Measurements from ENCODE around the gene COBLL1.

Gene COBLL1

DNA sequence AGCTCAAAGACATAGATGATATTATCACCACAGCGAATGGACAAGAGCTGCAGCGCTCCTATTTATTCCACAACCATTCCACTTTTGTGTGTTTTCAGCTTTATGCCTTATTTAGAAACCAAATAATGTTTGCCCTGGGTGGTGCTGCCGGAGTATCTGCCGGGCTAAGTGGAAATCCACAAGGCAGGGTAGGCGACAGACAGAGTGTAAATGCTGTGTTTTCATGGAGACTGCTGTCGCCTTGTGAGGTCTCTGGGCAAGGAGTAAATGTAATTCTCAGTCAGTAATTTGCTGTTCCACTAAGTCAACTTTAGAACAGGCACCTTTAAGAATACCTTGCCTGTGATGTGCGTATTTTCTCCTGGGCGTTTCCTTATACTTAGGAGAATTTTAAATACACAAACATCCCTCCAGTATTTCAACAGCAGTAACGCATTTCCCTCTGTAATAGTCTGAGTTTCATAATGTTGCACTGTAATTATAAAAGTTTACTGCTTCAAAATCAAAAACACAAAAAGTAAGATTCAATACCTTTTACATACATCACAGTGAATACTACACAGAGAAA lies 60.9 kb downstream of the COBLL1 start:
- H3K4me1 ChIP-seq (ENCODE audit: insufficient read depth, low read length, severe bottlenecking), result no peaks in the 10 kb centered on the region
- H3K9ac ChIP-seq (ENCODE audit: low read length), result no peak overlapping the region
- no peak overlapping the region for H3K4me3 ChIP-seq (ENCODE audit: low read depth, low read length, poor library complexity, severe bottlenecking)
- H3K27me3 ChIP-seq (ENCODE audit: insufficient read depth, low read length), result no peaks in the 10 kb centered on the region
- H3K9me3 ChIP-seq (ENCODE audit: low read length), result no peaks in the 10 kb centered on the region
- TF ChIP-seq, protein P1, sequence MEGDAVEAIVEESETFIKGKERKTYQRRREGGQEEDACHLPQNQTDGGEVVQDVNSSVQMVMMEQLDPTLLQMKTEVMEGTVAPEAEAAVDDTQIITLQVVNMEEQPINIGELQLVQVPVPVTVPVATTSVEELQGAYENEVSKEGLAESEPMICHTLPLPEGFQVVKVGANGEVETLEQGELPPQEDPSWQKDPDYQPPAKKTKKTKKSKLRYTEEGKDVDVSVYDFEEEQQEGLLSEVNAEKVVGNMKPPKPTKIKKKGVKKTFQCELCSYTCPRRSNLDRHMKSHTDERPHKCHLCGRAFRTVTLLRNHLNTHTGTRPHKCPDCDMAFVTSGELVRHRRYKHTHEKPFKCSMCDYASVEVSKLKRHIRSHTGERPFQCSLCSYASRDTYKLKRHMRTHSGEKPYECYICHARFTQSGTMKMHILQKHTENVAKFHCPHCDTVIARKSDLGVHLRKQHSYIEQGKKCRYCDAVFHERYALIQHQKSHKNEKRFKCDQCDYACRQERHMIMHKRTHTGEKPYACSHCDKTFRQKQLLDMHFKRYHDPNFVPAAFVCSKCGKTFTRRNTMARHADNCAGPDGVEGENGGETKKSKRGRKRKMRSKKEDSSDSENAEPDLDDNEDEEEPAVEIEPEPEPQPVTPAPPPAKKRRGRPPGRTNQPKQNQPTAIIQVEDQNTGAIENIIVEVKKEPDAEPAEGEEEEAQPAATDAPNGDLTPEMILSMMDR (IDR thresholded peaks at IDR 0.05; ENCODE audit: low read length), result no peak
- no peak for TF ChIP-seq EZH2 (IDR thresholded peaks at IDR 0.05; ENCODE audit: borderline replicate concordance, low read length)
- H3K79me2 ChIP-seq (ENCODE audit: insufficient read depth, low read length), result no peaks in the 10 kb centered on the region
- H3K4me2 ChIP-seq (ENCODE audit: low read length), result no peak overlapping the region
- H3K36me3 ChIP-seq (ENCODE audit: insufficient read depth, low read length), result no peaks in the 10 kb centered on the region
- H3K27ac ChIP-seq (ENCODE audit: low read depth, low read length, poor library complexity, severe bottlenecking), result no peak overlapping the region
- no peak overlapping the region for H2AFZ ChIP-seq (ENCODE audit: low read length)
- no peaks in the 10 kb centered on the region for H3F3A ChIP-seq (ENCODE audit: insufficient read depth, low read length)
- no peaks in the 10 kb centered on the region for H4K20me1 ChIP-seq (ENCODE audit: insufficient read depth, low read length)
- H3K9me2 ChIP-seq (ENCODE audit: low read depth, low read length), result no peaks in the 10 kb centered on the region

DNA sequence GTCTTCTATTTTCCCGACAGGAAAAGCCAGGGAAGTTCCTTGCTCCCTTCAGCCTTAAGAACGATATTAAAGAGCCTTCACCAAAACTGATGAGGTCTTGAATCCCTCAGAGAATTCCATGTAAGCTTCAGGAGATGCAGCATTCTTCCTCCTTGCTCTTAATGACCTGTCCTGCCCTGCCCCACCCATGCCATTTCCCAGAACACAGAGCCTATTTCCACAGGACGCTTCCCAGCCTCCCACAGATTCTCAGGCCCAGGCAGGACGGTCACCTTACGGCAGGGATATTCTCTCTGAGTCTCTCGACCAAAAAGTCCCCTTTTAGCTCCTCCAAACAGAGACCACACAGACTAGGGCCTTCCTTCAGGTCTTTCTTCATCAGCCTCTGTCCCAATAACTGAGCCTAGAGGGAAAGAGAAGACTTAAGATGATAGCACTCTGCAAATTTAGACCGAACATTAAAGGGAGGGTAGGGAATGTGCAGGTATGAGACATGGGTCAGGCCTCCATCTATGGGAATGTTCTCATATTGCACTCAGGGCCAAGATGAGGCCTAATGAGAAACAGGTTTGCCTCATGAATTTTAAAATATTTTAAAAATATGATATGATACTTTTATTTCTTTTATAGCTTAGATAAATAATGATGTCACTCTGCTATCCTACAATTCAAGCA lies 62.1 kb downstream of the COBLL1 start:
- Histone ChIP-seq H3K27ac (ENCODE audit: low read depth, low read length, poor library complexity, severe bottlenecking) (no peak overlapping the region), H3K4me2 (ENCODE audit: low read length) (no peak overlapping the region), H3K4me3 (ENCODE audit: low read depth, low read length, poor library complexity, severe bottlenecking) (no peak overlapping the region), H4K20me1 (ENCODE audit: insufficient read depth, low read length) (no peaks in the 10 kb centered on the region), H3K9ac (ENCODE audit: low read length) (no peak overlapping the region), H3K9me2 (ENCODE audit: low read depth, low read length) (no peaks in the 10 kb centered on the region), H3F3A (ENCODE audit: insufficient read depth, low read length) (no peaks in the 10 kb centered on the region), H3K4me1 (ENCODE audit: insufficient read depth, low read length, severe bottlenecking) (no peaks in the 10 kb centered on the region), H3K27me3 (ENCODE audit: insufficient read depth, low read length) (no peaks in the 10 kb centered on the region), H3K9me3 (ENCODE audit: low read length) (no peaks in the 10 kb centered on the region), H3K79me2 (ENCODE audit: insufficient read depth, low read length) (no peaks in the 10 kb centered on the region), H3K36me3 (ENCODE audit: insufficient read depth, low read length) (no peaks in the 10 kb centered on the region), H2AFZ (ENCODE audit: low read length) (no peak overlapping the region)
- TF ChIP-seq EZH2 (IDR thresholded peaks at IDR 0.05; ENCODE audit: borderline replicate concordance, low read length), result no peak
- TF ChIP-seq, protein P1 (IDR thresholded peaks at IDR 0.05; ENCODE audit: low read length), result no peak

DNA sequence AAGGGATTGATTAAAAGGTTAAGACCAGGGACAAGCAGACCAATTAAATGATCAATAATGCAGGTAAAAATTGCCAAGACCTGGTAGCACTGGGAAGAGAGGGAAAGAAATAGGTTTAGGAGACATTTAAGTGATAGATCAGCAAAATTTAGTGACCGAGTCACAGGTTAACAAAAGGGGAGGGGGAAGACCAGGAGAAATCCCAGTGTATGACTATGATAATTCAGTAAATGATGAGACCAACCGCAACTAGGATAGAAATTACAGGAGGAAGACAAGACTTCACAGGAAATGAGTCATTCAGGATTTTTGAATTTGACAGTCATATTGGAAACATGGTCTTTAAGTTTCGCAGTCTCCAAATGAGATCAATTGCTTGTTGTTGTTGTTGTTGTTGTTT lies 62.9 kb downstream of the COBLL1 start:
- no peak overlapping the region for H3K9ac ChIP-seq (ENCODE audit: low read length)
- H3K27ac ChIP-seq (ENCODE audit: low read depth, low read length, poor library complexity, severe bottlenecking), result no peak overlapping the region
- TF ChIP-seq, protein P1 (IDR thresholded peaks at IDR 0.05; ENCODE audit: low read length), result no peak
- no peak for TF ChIP-seq EZH2 (IDR thresholded peaks at IDR 0.05; ENCODE audit: borderline replicate concordance, low read length)
- no peaks in the 10 kb centered on the region for H3K27me3 ChIP-seq (ENCODE audit: insufficient read depth, low read length)
- H4K20me1 ChIP-seq (ENCODE audit: insufficient read depth, low read length), result no peaks in the 10 kb centered on the region
- no peaks in the 10 kb centered on the region for H3K79me2 ChIP-seq (ENCODE audit: insufficient read depth, low read length)
- no peaks in the 10 kb centered on the region for H3F3A ChIP-seq (ENCODE audit: insufficient read depth, low read length)
- no peak overlapping the region for H2AFZ ChIP-seq (ENCODE audit: low read length)
- no peak overlapping the region for H3K4me3 ChIP-seq (ENCODE audit: low read depth, low read length, poor library complexity, severe bottlenecking)
- no peaks in the 10 kb centered on the region for H3K4me1 ChIP-seq (ENCODE audit: insufficient read depth, low read length, severe bottlenecking)
- no peaks in the 10 kb centered on the region for H3K9me2 ChIP-seq (ENCODE audit: low read depth, low read length)
- no peaks in the 10 kb centered on the region for H3K36me3 ChIP-seq (ENCODE audit: insufficient read depth, low read length)
- H3K9me3 ChIP-seq (ENCODE audit: low read length), result no peaks in the 10 kb centered on the region
- H3K4me2 ChIP-seq (ENCODE audit: low read length), result no peak overlapping the region

Data from OCI-LY1 (cell line).